IMR-90 (cell line): ENCODE results near the gene TMEM63B. TPM values are rescaled to one million over a fixed set of nuclear protein-coding genes. Genes with fewer than 3 reads are reported as not detected.

Experiments used
- ATAC-seq: fragments of 200-7000 bp; cut with Tn5 transposase; 2 replicates; pipeline ENCODE4 v1.9.1; 2020; ENCODE audit warnings: low read depth, mild to moderate bottlenecking, moderate library complexity
- BruUV-seq: library from RNA; stranded (reverse); fragments of 400-500 nt; replicated peaks from 2 replicates; lab custom pipeline; 2021; lab: Mats Ljungman, UMichigan
- CTCF ChIA-PET: fragments of 300-600 bp; formaldehyde crosslinking; extraction: SDS; loops from one replicate; lab custom pipeline; 2021; ENCODE audit warnings: antibody characterized with exemption; lab: Yijun Ruan, JAX
- POLR2A ChIA-PET: fragments of 300-600 bp; sonication (Branson Sonifier 250); formaldehyde crosslinking; loops from one replicate; lab custom pipeline; 2022; ENCODE audit warnings: antibody characterized with exemption; ENCODE audit not compliant: unreplicated experiment; lab: Charles Lee
- DNase-seq: peaks from one replicate; pipeline ENCODE4 v3.0.0; 2013
- H2AFZ ChIP-seq: replicated peaks from 2 replicates; pipeline ENCODE3; 2013; ENCODE audit warnings: low read length, mild to moderate bottlenecking; ENCODE audit not compliant: poor library complexity
- H2AK5ac ChIP-seq: 2 replicates; pipeline ENCODE4 v1.6.1; 2013; ENCODE audit warnings: low read depth, low read length, inconsistent platforms
- H2AK9ac ChIP-seq: replicated peaks from 2 replicates; pipeline ENCODE3; 2013; ENCODE audit warnings: mild to moderate bottlenecking, low read depth, low read length, moderate library complexity; ENCODE audit not compliant: poor library complexity
- H2BK120ac ChIP-seq: 2 replicates; pipeline ENCODE4 v1.6.1; 2013; ENCODE audit warnings: low read depth, low read length, inconsistent platforms
- H2BK15ac ChIP-seq: 3 replicates; pipeline ENCODE4 v1.6.1; 2013; ENCODE audit warnings: low read depth, low read length, inconsistent platforms
- H2BK20ac ChIP-seq: 2 replicates; pipeline ENCODE4 v1.6.1; 2013; ENCODE audit warnings: low read depth, mild to moderate bottlenecking, inconsistent platforms, low read length, moderate library complexity
- H2BK5ac ChIP-seq: 2 replicates; pipeline ENCODE4 v1.6.1; 2013; ENCODE audit warnings: mild to moderate bottlenecking, low read depth, low read length, inconsistent platforms; ENCODE audit not compliant: poor library complexity, severe bottlenecking
- H3K14ac ChIP-seq: replicated peaks from 2 replicates; pipeline ENCODE4 v1.6.1; 2013; ENCODE audit warnings: low read depth, low read length, inconsistent platforms
- H3K18ac ChIP-seq: 2 replicates; pipeline ENCODE4 v1.6.1; 2013; ENCODE audit warnings: low read depth, low read length, control low read depth
- H3K23ac ChIP-seq: 2 replicates; pipeline ENCODE4 v1.6.1; 2013; ENCODE audit warnings: low read depth, low read length, inconsistent platforms
- H3K27ac ChIP-seq: 2 replicates; pipeline ENCODE4 v1.5.1; 2013; ENCODE audit warnings: mild to moderate bottlenecking, control low read depth, low read length; ENCODE audit not compliant: insufficient read depth
- H3K27me3 ChIP-seq: 2 replicates; pipeline ENCODE4 v1.6.1; 2013; ENCODE audit warnings: low read length; ENCODE audit not compliant: control insufficient read depth, insufficient read depth
- H3K36me3 ChIP-seq: 2 replicates; pipeline ENCODE4 v1.6.1; 2013; ENCODE audit warnings: low read length, mixed read lengths; ENCODE audit not compliant: control insufficient read depth, insufficient read depth
- H3K4ac ChIP-seq: 2 replicates; pipeline ENCODE4 v1.6.1; 2013; ENCODE audit warnings: low read depth, low read length, inconsistent platforms
- H3K4me1 ChIP-seq: 2 replicates; pipeline ENCODE4 v1.6.1; 2013; ENCODE audit warnings: low read length, mixed read lengths; ENCODE audit not compliant: control insufficient read depth, insufficient read depth
- H3K4me2 ChIP-seq: 2 replicates; pipeline ENCODE4 v1.6.1; 2013; ENCODE audit warnings: low read depth, mild to moderate bottlenecking, control low read depth, low read length, moderate library complexity
- H3K4me3 ChIP-seq: 2 replicates; pipeline ENCODE4 v1.5.1; 2013; ENCODE audit warnings: low read depth, mild to moderate bottlenecking, control low read depth, low read length, moderate library complexity; ENCODE audit not compliant: insufficient read depth
- H3K56ac ChIP-seq: 2 replicates; pipeline ENCODE4 v1.6.1; 2013; ENCODE audit warnings: low read length, inconsistent platforms; ENCODE audit not compliant: insufficient read depth; ENCODE audit errors: extremely low read depth
- H3K79me1 ChIP-seq, 2 experiments: 2 replicates each; pipeline ENCODE4 v1.6.1; 2013; ENCODE audit warnings: low read length in 2 of 2, inconsistent platforms in 1 of 2, low read depth in 1 of 2
- H3K9ac ChIP-seq: 2 replicates; pipeline ENCODE4 v1.6.1; 2013; ENCODE audit warnings: low read depth, low read length, control low read depth
- H3K9me1 ChIP-seq: 2 replicates; pipeline ENCODE4 v1.6.1; 2013; ENCODE audit warnings: low read length, inconsistent platforms; ENCODE audit not compliant: insufficient read depth
- H3K9me3 ChIP-seq: 2 replicates; pipeline ENCODE4 v1.6.1; 2013; ENCODE audit warnings: low read length; ENCODE audit not compliant: control insufficient read depth, insufficient read depth
- H4K20me1 ChIP-seq: 2 replicates; pipeline ENCODE4 v1.6.1; 2013; ENCODE audit warnings: low read length, inconsistent platforms; ENCODE audit not compliant: insufficient read depth
- H4K5ac ChIP-seq: 2 replicates; pipeline ENCODE4 v1.6.1; 2013; ENCODE audit warnings: mild to moderate bottlenecking, low read depth, low read length, control low read depth
- H4K8ac ChIP-seq, 2 experiments: 2 replicates each; pipeline ENCODE4 v1.6.1; 2013; ENCODE audit warnings: low read depth in 2 of 2, low read length in 2 of 2, control low read depth in 1 of 2, inconsistent platforms in 1 of 2
- H4K91ac ChIP-seq: 2 replicates; pipeline ENCODE4 v1.6.1; 2013; ENCODE audit warnings: low read depth, low read length, inconsistent platforms; ENCODE audit not compliant: insufficient read depth
- MAZ ChIP-seq: IDR thresholded peaks from 2 replicates; pipeline ENCODE4 v1.6.1; 2012; ENCODE audit warnings: low read depth, mild to moderate bottlenecking, low read length, improper control_type of control experiment, moderate library complexity, borderline replicate concordance
- MXI1 ChIP-seq: IDR thresholded peaks from 2 replicates; pipeline ENCODE4 v1.6.1; 2012; ENCODE audit warnings: low read depth, mild to moderate bottlenecking, low read length, moderate library complexity, borderline replicate concordance
- POLR2A ChIP-seq: IDR thresholded peaks from 2 replicates; pipeline ENCODE4 v1.6.1; 2012; ENCODE audit warnings: mild to moderate bottlenecking, low read depth, low read length
- WGBS, 2 experiments: methylation state at CpG; one replicate each; pipeline versions ENCODE4 v1.1.5 to v1.1.7; 2013; ENCODE audit warnings: missing lambda C conversion rate in 2 of 2; ENCODE audit not compliant: insufficient read length in 1 of 2; ENCODE audit errors: extremely low coverage in 2 of 2; 5-methylcytosine and 5-hydroxymethylcytosine counted together
- dilution Hi-C: fragments of 300-500 bp; cut with HindIII; formaldehyde crosslinking; loops from one replicate; pipeline ENCODE4 v1.14.3; 2018; ENCODE audit warnings: low sequenced_read_pairs; ENCODE audit not compliant: unreplicated experiment
- in situ Hi-C: fragments of 300-500 bp; cut with MboI; formaldehyde crosslinking; loops from 3 replicates; pipeline ENCODE4 v1.14.3; 2019; ENCODE audit warnings: low sequenced_read_pairs, inconsistent platforms, mixed read lengths
- intact Hi-C: fragments of 100-400 bp; cut with micrococcal nuclease; formaldehyde crosslinking; loops from 2 replicates; pipeline ENCODE4 v1.10.0; 2022
- polyA plus RNA-seq, 3 experiments: library from polyadenylated mRNA; depleted of rRNA; stranded (reverse); fragments of >200 nt; gene quantifications; 2 replicates each; pipeline ENCODE4 v1.2.3, GENCODE V29; 2012; ENCODE audit warnings: low replicate concordance in 1 of 3
- total RNA-seq: library from RNA; depleted of rRNA; stranded (reverse); fragments of >200 nt; gene quantifications from 2 replicates; pipeline ENCODE4 v1.2.3, GENCODE V29; 2012
- TF ChIP-seq, protein P1 (sequence below): conservative IDR thresholded peaks from 2 replicates; pipeline ENCODE4 v1.5.1; 2012; ENCODE audit warnings: mild to moderate bottlenecking, low read depth, low read length, improper control_type of control experiment

TMEM63B gene
- total and polyA plus RNA-seq, 2 of the 4 experiments (the other 2 are of a cell fraction): 12.2 to 42.6 TPM

DNA sequence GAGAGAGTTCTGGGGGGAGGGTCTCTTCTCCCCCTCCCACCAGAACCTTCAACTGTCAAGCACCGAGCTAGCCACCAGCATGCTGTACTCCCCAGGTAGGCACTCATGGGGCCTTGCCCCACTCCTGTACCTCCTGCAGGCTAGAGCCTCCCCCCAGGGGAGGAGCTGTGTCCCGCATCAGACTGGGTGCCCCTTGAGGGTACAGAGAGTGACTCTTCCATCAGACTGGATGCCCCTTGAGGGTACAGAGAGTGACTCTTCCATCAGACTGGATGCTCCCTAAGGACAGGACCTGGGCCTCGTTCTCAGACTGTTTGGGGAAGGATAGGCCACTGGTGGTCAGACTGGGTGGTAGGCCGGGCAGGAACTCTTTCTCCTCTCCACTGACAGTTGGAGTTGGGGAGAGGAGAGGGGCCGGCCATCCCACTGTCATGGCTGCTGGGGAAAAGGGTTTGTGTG is 31.4 kb downstream of the TMEM63B start, which contains the start of gene CAPN11:
Gene CAPN11, plus strand, starts transcription at position 51 of the 459 bp plus-strand sequence. Its CDS starts 29 bp downstream, at position 80.
- TF ChIP-seq MXI1 (no peak), POLR2A (no peak), MAZ (no peak)
- TF ChIP-seq, protein P1, sequence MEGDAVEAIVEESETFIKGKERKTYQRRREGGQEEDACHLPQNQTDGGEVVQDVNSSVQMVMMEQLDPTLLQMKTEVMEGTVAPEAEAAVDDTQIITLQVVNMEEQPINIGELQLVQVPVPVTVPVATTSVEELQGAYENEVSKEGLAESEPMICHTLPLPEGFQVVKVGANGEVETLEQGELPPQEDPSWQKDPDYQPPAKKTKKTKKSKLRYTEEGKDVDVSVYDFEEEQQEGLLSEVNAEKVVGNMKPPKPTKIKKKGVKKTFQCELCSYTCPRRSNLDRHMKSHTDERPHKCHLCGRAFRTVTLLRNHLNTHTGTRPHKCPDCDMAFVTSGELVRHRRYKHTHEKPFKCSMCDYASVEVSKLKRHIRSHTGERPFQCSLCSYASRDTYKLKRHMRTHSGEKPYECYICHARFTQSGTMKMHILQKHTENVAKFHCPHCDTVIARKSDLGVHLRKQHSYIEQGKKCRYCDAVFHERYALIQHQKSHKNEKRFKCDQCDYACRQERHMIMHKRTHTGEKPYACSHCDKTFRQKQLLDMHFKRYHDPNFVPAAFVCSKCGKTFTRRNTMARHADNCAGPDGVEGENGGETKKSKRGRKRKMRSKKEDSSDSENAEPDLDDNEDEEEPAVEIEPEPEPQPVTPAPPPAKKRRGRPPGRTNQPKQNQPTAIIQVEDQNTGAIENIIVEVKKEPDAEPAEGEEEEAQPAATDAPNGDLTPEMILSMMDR: no peak
- CTCF ChIA-PET: no interaction called here
- no peak within 1 kb of the TSS for H3K4ac ChIP-seq
- H2AFZ ChIP-seq: no peak within 1 kb of the TSS
- H4K8ac ChIP-seq: no peak within 1 kb of the TSS
- H2BK5ac ChIP-seq: no peak within 1 kb of the TSS
- no peaks in the 10 kb centered on the region for H3K9me3 ChIP-seq
- no CpG with 5 or more reads among the region's 5 CpGs for WGBS, 2 experiments
- BruUV-seq: no TSS peak
- no peak within 1 kb of the TSS for H3K4me2 ChIP-seq
- no peak within 1 kb of the TSS for H2AK9ac ChIP-seq
- no peaks in the 10 kb centered on the region for H3K4me1 ChIP-seq
- POLR2A ChIA-PET: no interaction called here
- no peaks in the 10 kb centered on the region for H3K9me1 ChIP-seq
- in situ Hi-C loops: no loop called here
- H3K14ac ChIP-seq: no peak within 1 kb of the TSS
- H3K79me1 ChIP-seq: no peaks in the 10 kb centered on the region
- no peak within 1 kb of the TSS for H2BK20ac ChIP-seq
- H2BK120ac ChIP-seq: no peak within 1 kb of the TSS
- no peak within 1 kb of the TSS for H3K4me3 ChIP-seq
- H3K23ac ChIP-seq: no peak within 1 kb of the TSS
- DNase-seq: no peak
- ATAC-seq: no peak
- no peak within 1 kb of the TSS for H3K27ac ChIP-seq
- H4K91ac ChIP-seq: no peak within 1 kb of the TSS
- H3K56ac ChIP-seq: no peak within 1 kb of the TSS
- no peak within 1 kb of the TSS for H3K9ac ChIP-seq
- no peak within 1 kb of the TSS for H4K5ac ChIP-seq
- intact Hi-C loops: no loop called here
- H4K20me1 ChIP-seq: no peaks in the 10 kb centered on the region
- H3K36me3 ChIP-seq: no peaks in the 10 kb centered on the region
- dilution Hi-C loops: no loop called here
- H3K18ac ChIP-seq: no peak within 1 kb of the TSS
- H2AK5ac ChIP-seq: no peak within 1 kb of the TSS
- peaks cover 6% of the 10 kb centered on the region for H3K27me3 ChIP-seq
- H2BK15ac ChIP-seq: no peak within 1 kb of the TSS
